Ectodermal cell (in vitro differentiated cells): Measurements from ENCODE around the gene CCR5AS.
"Not testable (repeated sequence)": the region's sequence is repeated elsewhere in the genome, so short reads cannot be mapped to it uniquely, and the experiment has no call there.

Experiments
- H3K27ac ChIP-seq: 2 replicates; pipeline ENCODE4 v1.7.0; 2013; ENCODE audit warnings: mild to moderate bottlenecking, low read depth, low read length; ENCODE audit not compliant: insufficient read depth, poor library complexity, severe bottlenecking
- H3K27me3 ChIP-seq: 2 replicates; pipeline ENCODE4 v1.7.0; 2013; ENCODE audit warnings: mild to moderate bottlenecking, low read length; ENCODE audit not compliant: insufficient read depth, control insufficient read depth, poor library complexity, severe bottlenecking
- H3K36me3 ChIP-seq: one replicate; pipeline ENCODE4 v1.7.0; 2013; ENCODE audit warnings: low read length; ENCODE audit not compliant: control insufficient read depth, insufficient read depth
- H3K4me1 ChIP-seq: one replicate; pipeline ENCODE4 v1.7.0; 2013; ENCODE audit warnings: low read length; ENCODE audit not compliant: control insufficient read depth, insufficient read depth
- H3K4me3 ChIP-seq: 2 replicates; pipeline ENCODE4 v1.7.0; 2013; ENCODE audit warnings: low read depth, low read length, control low read depth; ENCODE audit not compliant: insufficient read depth
- H3K9me3 ChIP-seq: 2 replicates; pipeline ENCODE4 v1.7.0; 2013; ENCODE audit warnings: mild to moderate bottlenecking, low read length, moderate library complexity; ENCODE audit not compliant: control insufficient read depth
- WGBS, 2 experiments: methylation state at CpG; one replicate each; pipeline ENCODE4 v1.1.7; 2013; ENCODE audit warnings: missing lambda C conversion rate in 2 of 2; 5-methylcytosine and 5-hydroxymethylcytosine counted together

Gene CCR5AS

GRCh38 chr3:46395210-46395661 is 11.6 kb downstream of the CCR5AS start:
- no peak overlapping the region for H3K4me3 ChIP-seq
- no peaks in the 10 kb centered on the region for H3K36me3 ChIP-seq
- no peaks in the 10 kb centered on the region for H3K9me3 ChIP-seq
- no peaks in the 10 kb centered on the region for H3K27me3 ChIP-seq
- 90 to 93% methylated on average over 6 of the region's 6 CpGs for WGBS, 2 experiments
- no peak overlapping the region for H3K27ac ChIP-seq
- no peaks in the 10 kb centered on the region for H3K4me1 ChIP-seq

- H3K36me3 ChIP-seq = no peaks in the 10 kb centered on the region
Observed at GRCh38 chr3:46393554-46394434, 13.1 kb downstream of the CCR5AS start.

GRCh38 chr3:46393011-46393410 is 13.9 kb downstream of the CCR5AS start:
- no peaks in the 10 kb centered on the region for H3K4me1 ChIP-seq
- WGBS, 2 experiments = 88 to 91% methylated on average over 2 of the region's 2 CpGs
- no peak overlapping the region for H3K27ac ChIP-seq
- no peaks in the 10 kb centered on the region for H3K9me3 ChIP-seq
- H3K36me3 ChIP-seq = no peaks in the 10 kb centered on the region
- no peaks in the 10 kb centered on the region for H3K27me3 ChIP-seq
- no peak overlapping the region for H3K4me3 ChIP-seq

More at GRCh38 chr3:46393554-46394434, 13.1 kb downstream of the CCR5AS start:
- no peak overlapping the region for H3K4me3 ChIP-seq
- H3K27ac ChIP-seq = no peak overlapping the region
- H3K9me3 ChIP-seq = no peaks in the 10 kb centered on the region
- WGBS, 2 experiments = 82 to 83% methylated on average over 8 of the region's 8 CpGs
- no peaks in the 10 kb centered on the region for H3K27me3 ChIP-seq
- no peaks in the 10 kb centered on the region for H3K4me1 ChIP-seq

- H3K4me3 ChIP-seq, H3K4me1 ChIP-seq, H3K9me3 ChIP-seq, H3K27me3 ChIP-seq, H3K36me3 ChIP-seq, H3K27ac ChIP-seq: not testable (repeated sequence)
- 94 to 95% methylated on average over 5 of the region's 5 CpGs for WGBS, 2 experiments
Observed at GRCh38 chr3:46391526-46391925, 15.3 kb downstream of the CCR5AS start.

- no peaks in the 10 kb centered on the region for H3K36me3 ChIP-seq
- H3K27me3 ChIP-seq = no peaks in the 10 kb centered on the region
- H3K27ac ChIP-seq = no peak overlapping the region
- WGBS, 2 experiments = 90% methylated on average over 6 of the region's 6 CpGs
- H3K4me3 ChIP-seq = no peak overlapping the region
- H3K9me3 ChIP-seq = no peaks in the 10 kb centered on the region
- H3K4me1 ChIP-seq = no peaks in the 10 kb centered on the region
Observed at GRCh38 chr3:46389306-46389705, 17.6 kb downstream of the CCR5AS start.

- WGBS, 2 experiments = 93 to 94% methylated on average over 4 of the region's 4 CpGs
Observed at GRCh38 chr3:46388847-46389246, 18.0 kb downstream of the CCR5AS start.

GRCh38 chr3:46386205-46386604 is 20.7 kb downstream of the CCR5AS start:
- 89 to 91% methylated on average over 4 of the region's 4 CpGs for WGBS, 2 experiments

More at GRCh38 chr3:46388847-46389246, 18.0 kb downstream of the CCR5AS start:
- H3K4me1 ChIP-seq, H3K27ac ChIP-seq, H3K27me3 ChIP-seq, H3K4me3 ChIP-seq, H3K9me3 ChIP-seq, H3K36me3 ChIP-seq: not testable (repeated sequence)

GRCh38 chr3:46383951-46384330 is 22.9 kb downstream of the CCR5AS start:
- no peaks in the 10 kb centered on the region for H3K9me3 ChIP-seq
- H3K36me3 ChIP-seq = no peaks in the 10 kb centered on the region
- no peak overlapping the region for H3K4me3 ChIP-seq
- no peaks in the 10 kb centered on the region for H3K4me1 ChIP-seq
- H3K27ac ChIP-seq = no peak overlapping the region
- WGBS, 2 experiments = 93% methylated on average over 5 of the region's 5 CpGs
- H3K27me3 ChIP-seq = no peaks in the 10 kb centered on the region

More at GRCh38 chr3:46386205-46386604, 20.7 kb downstream of the CCR5AS start:
- no peak overlapping the region for H3K27ac ChIP-seq
- H3K9me3 ChIP-seq = no peaks in the 10 kb centered on the region
- no peaks in the 10 kb centered on the region for H3K36me3 ChIP-seq
- H3K27me3 ChIP-seq = no peaks in the 10 kb centered on the region
- H3K4me1 ChIP-seq = no peaks in the 10 kb centered on the region
- H3K4me3 ChIP-seq = no peak overlapping the region

GRCh38 chr3:46383211-46383950 is 23.5 kb downstream of the CCR5AS start:
- Histone ChIP-seq H3K9me3 (no peaks in the 10 kb centered on the region), H3K36me3 (no peaks in the 10 kb centered on the region), H3K27me3 (no peaks in the 10 kb centered on the region), H3K27ac (no peak overlapping the region), H3K4me3 (no peak overlapping the region), H3K4me1 (no peaks in the 10 kb centered on the region)
- WGBS, 2 experiments = 92 to 95% methylated on average over 6 of the region's 6 CpGs

- WGBS, 2 experiments = 78 to 88% methylated on average over 3 of the region's 3 CpGs
- no peak overlapping the region for H3K4me3 ChIP-seq
Observed at GRCh38 chr3:46381625-46382024, 25.2 kb downstream of the CCR5AS start.

More at GRCh38 chr3:46381625-46382024, 25.2 kb downstream of the CCR5AS start:
- Histone ChIP-seq H3K27me3 (no peaks in the 10 kb centered on the region), H3K4me1 (no peaks in the 10 kb centered on the region), H3K27ac (no peak overlapping the region), H3K9me3 (no peaks in the 10 kb centered on the region), H3K36me3 (no peaks in the 10 kb centered on the region)
